Activated T-helper 1 cell treated with anti-CD3 and anti-CD28 coated beads, Interleukin-12 subunit alpha, Interleukin-12 subunit beta, Interleukin-2, Interleukin-4 antibody, amounts not matched to agents 30 ng/mL and 10 ng/mL and 1 ng/mL, durations not matched to agents 14 hours and 24 hours and 36 hours (primary cell): ENCODE data around the gene EFCAB6. TPM values are rescaled to one million over a fixed set of nuclear protein-coding genes. Genes with fewer than 3 reads are reported as not detected.

Source experiments
- DNase-seq: peaks from one replicate; pipeline ENCODE4 v3.0.0; 2021; ENCODE audit warnings: low spot score
- H3K27ac Mint-ChIP-seq: one replicate; pipeline ENCODE4 v1.8.0; 2021; ENCODE audit warnings: mild to moderate bottlenecking, mixed read lengths
- H3K27me3 Mint-ChIP-seq: one replicate; pipeline ENCODE4 v1.8.0; 2022; ENCODE audit warnings: mild to moderate bottlenecking, moderate library complexity, mixed read lengths; ENCODE audit not compliant: insufficient read depth
- H3K36me3 Mint-ChIP-seq: one replicate; pipeline ENCODE4 v1.8.0; 2021; ENCODE audit warnings: low read depth, mixed read lengths
- H3K4me1 Mint-ChIP-seq: one replicate; pipeline ENCODE4 v1.8.0; 2021; ENCODE audit warnings: low read depth, mixed read lengths
- H3K4me3 Mint-ChIP-seq: one replicate; pipeline ENCODE4 v1.8.0; 2021; ENCODE audit warnings: mild to moderate bottlenecking, moderate library complexity, mixed read lengths
- H3K9me3 Mint-ChIP-seq: one replicate; pipeline ENCODE4 v1.8.0; 2021; ENCODE audit warnings: mixed read lengths
- intact Hi-C: fragments of 100-400 bp; cut with micrococcal nuclease; formaldehyde crosslinking; loops from one replicate; pipeline ENCODE4 v1.15.1; 2024
- total RNA-seq: library from RNA; stranded (reverse); gene quantifications from 2 replicates; pipeline ENCODE4 v1.2.3, GENCODE V29; 2022

Gene EFCAB6
- total RNA-seq, 1 donor from 2014 or later = not detected

DNA sequence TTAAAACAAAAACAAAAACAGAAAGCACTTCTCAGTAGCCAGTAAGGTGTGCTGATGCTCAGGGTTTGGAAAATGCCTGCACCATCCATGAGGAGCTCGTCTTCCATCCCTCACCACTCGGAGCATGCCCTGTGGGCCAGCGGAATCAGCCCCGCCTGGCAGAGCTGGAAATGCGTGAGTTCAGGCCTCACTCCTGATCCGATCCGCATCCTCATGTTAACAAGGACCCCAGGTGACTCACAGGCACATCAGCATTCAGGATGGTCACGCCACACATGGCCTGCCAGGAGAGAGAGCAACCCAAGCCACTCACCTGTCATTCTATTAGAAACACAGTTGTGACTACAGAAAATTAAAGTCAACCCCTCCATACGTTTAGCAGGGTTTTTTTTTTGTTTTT, 211.8 kb downstream of the EFCAB6 start:
- no peak for DNase-seq
- Mint-ChIP-seq H3K36me3 (no peaks in the 10 kb centered on the region), H3K4me1 (no peaks in the 10 kb centered on the region), H3K27ac (no peak overlapping the region), H3K4me3 (no peak overlapping the region), H3K9me3 (no peaks in the 10 kb centered on the region), H3K27me3 (peaks cover 5% of the 10 kb centered on the region)
- intact Hi-C loops = no loop called here

DNA sequence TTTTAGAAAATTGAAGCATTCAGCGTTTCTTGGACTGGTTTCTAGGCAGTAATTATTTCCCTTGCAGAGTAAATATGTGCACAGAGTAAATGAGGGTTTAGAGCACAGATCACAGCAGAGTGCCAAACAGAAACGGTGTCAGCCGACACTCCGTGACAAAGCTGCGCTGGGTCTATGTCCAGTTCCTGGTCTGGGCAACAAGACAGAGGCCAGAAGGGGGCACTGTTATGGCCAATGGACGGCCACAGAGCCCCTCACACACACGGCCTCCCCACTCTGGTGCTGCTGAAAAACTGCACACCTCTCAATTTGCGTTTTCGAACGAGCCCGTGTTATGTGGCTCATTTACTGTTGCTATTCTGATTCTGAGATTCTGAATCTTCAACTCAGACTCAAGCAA, 219.6 kb downstream of the EFCAB6 start:
- no peaks in the 10 kb centered on the region for H3K36me3 Mint-ChIP-seq
- intact Hi-C loops = no loop called here
- no peaks in the 10 kb centered on the region for H3K9me3 Mint-ChIP-seq
- H3K27ac Mint-ChIP-seq = no peak overlapping the region
- no peaks in the 10 kb centered on the region for H3K4me1 Mint-ChIP-seq
- H3K27me3 Mint-ChIP-seq = peaks cover 14% of the 10 kb centered on the region
- no peak overlapping the region for H3K4me3 Mint-ChIP-seq
- DNase-seq = no peak

DNA sequence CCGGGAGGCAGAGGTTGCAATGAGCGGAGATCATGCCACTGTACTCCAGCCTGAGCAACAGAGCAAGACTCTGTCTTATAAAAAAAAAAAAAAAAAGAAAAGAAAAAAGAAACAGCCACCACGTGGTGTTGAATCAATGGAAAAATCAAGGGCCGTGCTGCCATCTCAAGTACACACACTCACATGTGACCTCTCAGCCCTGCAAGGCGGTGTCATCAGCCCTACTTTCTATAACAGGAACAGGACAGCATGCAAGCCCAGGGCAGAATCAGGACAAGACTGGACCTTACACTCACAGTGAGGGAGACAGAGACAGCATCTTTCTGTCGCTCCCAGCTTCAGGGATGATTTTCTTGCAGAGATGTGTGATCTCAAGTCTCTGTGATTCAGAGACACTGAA, 220.7 kb downstream of the EFCAB6 start:
- H3K9me3 Mint-ChIP-seq = no peaks in the 10 kb centered on the region
- DNase-seq = no peak
- H3K27ac Mint-ChIP-seq = no peak overlapping the region
- intact Hi-C loops = no loop called here
- peaks cover 14% of the 10 kb centered on the region for H3K27me3 Mint-ChIP-seq
- H3K36me3 Mint-ChIP-seq = no peaks in the 10 kb centered on the region
- no peaks in the 10 kb centered on the region for H3K4me1 Mint-ChIP-seq
- no peak overlapping the region for H3K4me3 Mint-ChIP-seq

DNA sequence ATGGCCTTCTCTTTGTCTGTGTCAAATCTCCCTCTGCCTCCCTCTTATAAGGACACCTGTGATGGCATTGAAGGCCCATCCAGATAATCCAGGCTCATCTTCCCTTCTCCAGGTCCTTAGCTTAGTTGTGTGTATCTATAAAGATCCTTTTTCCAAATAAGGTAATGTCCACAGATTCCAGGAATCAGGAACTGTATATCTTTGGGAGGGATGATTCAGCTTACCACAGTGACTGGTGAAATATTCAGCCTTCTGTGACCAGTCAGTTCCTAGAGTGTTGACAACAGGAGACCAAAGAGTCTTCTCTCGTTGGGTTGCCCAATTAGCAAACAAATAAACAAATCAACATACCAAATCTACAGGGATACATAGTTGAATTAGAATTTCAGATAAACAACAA, 224.5 kb downstream of the EFCAB6 start:
- H3K4me1 Mint-ChIP-seq = no peaks in the 10 kb centered on the region
- no peak for DNase-seq
- peaks cover 3% of the 10 kb centered on the region for H3K9me3 Mint-ChIP-seq
- H3K4me3 Mint-ChIP-seq = no peak overlapping the region
- H3K27ac Mint-ChIP-seq = no peak overlapping the region
- no peaks in the 10 kb centered on the region for H3K36me3 Mint-ChIP-seq
- peaks cover 3% of the 10 kb centered on the region for H3K27me3 Mint-ChIP-seq
- intact Hi-C loops = no loop called here

DNA sequence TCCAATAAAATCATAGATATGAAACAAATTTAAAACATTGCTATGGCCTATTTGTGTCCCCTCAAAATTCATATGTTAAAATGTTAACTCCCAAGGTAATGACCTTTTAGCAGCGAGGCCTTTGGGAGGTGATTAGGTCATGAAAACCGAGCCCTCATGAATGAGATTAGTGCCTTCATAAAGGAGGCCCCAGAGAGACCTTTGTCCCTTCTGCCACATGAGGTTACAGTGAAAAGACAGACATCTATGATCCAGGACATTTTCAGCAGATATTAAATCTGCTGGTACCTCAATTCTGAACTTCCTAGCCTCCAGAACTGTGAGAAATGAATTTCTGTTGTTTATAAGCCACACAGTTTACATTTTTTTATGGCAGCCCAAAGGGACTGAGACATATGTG, 228.6 kb downstream of the EFCAB6 start:
- Mint-ChIP-seq H3K4me1 (no peaks in the 10 kb centered on the region), H3K36me3 (no peaks in the 10 kb centered on the region), H3K4me3 (no peak overlapping the region), H3K27ac (no peak overlapping the region), H3K9me3 (peaks cover 7% of the 10 kb centered on the region), H3K27me3 (peaks cover 3% of the 10 kb centered on the region)
- intact Hi-C loops = no loop called here
- DNase-seq = no peak

DNA sequence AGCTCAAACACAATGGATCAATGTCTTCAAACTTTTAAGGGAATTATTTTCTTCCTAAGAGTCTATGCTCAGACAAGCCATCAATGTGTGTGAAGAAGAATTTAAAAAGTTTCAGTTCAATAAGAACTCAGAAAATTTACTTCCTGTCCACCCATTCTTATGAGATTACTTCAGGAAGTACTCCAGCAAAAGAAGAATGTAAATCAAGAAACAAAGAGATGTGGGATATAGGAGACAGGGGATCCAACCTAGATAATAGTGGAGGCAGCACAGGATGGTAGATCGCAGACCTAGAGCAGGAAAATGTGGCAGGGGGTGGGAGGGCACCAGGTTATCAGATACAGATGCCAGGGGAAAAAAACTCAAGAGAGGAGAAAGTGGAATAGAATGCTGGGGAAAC, 229.7 kb downstream of the EFCAB6 start:
- no peak overlapping the region for H3K4me3 Mint-ChIP-seq
- intact Hi-C loops = no loop called here
- no peaks in the 10 kb centered on the region for H3K4me1 Mint-ChIP-seq
- no peak for DNase-seq
- H3K27me3 Mint-ChIP-seq = peaks cover 3% of the 10 kb centered on the region
- no peaks in the 10 kb centered on the region for H3K36me3 Mint-ChIP-seq
- no peak overlapping the region for H3K27ac Mint-ChIP-seq
- H3K9me3 Mint-ChIP-seq = peaks cover 7% of the 10 kb centered on the region

DNA sequence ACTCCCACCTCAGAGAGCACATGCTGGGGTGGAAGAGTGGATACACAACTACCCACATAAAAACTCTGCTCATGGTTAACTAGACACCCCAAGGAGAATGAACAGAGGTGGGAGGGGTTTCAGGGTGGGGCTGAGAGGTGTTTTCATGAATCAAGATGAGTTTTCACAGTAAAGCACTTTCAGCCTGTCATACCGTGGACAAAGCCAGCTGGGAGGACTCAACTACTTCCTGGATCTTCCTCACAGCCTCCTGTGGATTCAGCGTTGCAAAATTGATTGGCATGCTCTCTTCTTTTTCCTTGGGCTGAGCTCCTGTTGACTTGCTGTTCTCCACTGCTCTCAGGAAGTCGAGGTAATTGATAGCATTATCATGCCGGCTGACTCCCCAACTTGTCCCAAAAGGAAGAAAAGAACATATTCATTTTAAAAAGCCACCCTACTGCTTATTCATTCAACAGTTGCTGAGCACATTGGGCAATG, 231.8 kb downstream of the EFCAB6 start:
- intact Hi-C loops = no loop called here
- Mint-ChIP-seq H3K36me3 (no peaks in the 10 kb centered on the region), H3K27me3 (peaks cover 3% of the 10 kb centered on the region)

DNA sequence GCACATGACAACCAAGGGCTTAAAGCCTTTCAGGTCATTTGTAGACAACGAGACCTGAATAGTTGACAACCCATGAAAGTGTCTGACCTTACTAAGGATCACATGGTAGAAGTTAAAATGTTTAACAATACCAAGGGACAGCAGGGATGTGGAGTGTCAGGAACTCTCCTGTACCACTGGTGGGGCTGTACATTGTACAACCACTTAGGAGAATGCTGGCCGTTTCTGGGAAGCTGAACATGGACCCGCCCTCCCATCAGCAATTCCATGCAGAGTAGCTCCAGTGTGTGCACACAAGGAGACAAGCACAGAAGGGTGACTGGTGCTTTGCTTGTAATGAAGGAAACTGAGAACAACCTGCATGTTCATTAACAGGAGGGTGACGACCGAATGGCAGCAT, 237.4 kb downstream of the EFCAB6 start:
- intact Hi-C loops = no loop called here
- no peaks in the 10 kb centered on the region for H3K9me3 Mint-ChIP-seq
- H3K36me3 Mint-ChIP-seq = no peaks in the 10 kb centered on the region
- no peaks in the 10 kb centered on the region for H3K27me3 Mint-ChIP-seq
- H3K27ac Mint-ChIP-seq = no peak overlapping the region
- DNase-seq = no peak
- H3K4me3 Mint-ChIP-seq = no peak overlapping the region
- H3K4me1 Mint-ChIP-seq = no peaks in the 10 kb centered on the region

More for the DNA sequence above, 231.8 kb downstream of the EFCAB6 start:
- Mint-ChIP-seq H3K4me1 (no peaks in the 10 kb centered on the region), H3K9me3 (peaks cover 7% of the 10 kb centered on the region), H3K4me3 (no peak overlapping the region), H3K27ac (no peak overlapping the region)
- DNase-seq = no peak

DNA sequence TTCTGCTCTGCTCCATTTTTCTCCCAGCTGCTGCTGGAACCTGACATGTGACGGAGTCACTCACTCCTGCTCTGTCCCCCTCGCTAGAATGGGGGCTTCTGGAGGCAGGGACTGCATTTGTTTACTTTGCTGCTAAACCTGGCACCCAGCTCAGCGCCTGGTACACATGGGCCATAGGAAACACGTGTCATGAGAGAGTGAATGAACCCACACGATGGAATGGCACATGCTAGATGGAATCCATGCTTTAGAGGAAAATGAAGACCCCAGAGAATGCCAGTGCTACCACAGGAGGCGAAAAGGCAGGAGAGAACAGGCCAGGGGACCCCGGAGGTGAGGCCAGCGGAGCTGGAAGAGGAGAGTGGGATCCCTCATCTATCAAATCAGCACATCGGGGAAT, 239.4 kb downstream of the EFCAB6 start:
- Mint-ChIP-seq H3K4me1 (no peaks in the 10 kb centered on the region), H3K4me3 (no peak overlapping the region), H3K36me3 (no peaks in the 10 kb centered on the region), H3K9me3 (no peaks in the 10 kb centered on the region), H3K27me3 (no peaks in the 10 kb centered on the region), H3K27ac (no peak overlapping the region)
- intact Hi-C loops = no loop called here
- DNase-seq = no peak

DNA sequence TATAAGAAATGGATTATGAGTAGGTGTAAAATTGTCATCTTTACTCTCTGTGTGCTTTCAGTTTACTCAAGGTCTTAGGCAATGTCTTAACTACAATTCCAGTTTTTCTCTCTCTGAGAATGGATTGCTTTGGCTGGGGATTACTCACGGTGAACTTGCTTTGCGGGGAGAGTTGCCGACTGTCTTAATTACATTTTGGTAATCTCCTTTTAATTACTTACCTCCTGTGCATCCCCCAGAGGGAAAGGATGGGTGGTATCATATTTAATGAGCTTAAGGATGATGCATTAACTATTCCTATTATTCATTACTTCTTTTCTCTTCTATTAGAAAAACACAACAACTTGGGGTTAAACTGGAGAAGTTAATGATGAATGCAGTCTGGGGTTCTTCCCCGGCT, 240.9 kb downstream of the EFCAB6 start:
- Mint-ChIP-seq H3K27ac (no peak overlapping the region), H3K4me1 (no peaks in the 10 kb centered on the region)
- DNase-seq = no peak

DNA sequence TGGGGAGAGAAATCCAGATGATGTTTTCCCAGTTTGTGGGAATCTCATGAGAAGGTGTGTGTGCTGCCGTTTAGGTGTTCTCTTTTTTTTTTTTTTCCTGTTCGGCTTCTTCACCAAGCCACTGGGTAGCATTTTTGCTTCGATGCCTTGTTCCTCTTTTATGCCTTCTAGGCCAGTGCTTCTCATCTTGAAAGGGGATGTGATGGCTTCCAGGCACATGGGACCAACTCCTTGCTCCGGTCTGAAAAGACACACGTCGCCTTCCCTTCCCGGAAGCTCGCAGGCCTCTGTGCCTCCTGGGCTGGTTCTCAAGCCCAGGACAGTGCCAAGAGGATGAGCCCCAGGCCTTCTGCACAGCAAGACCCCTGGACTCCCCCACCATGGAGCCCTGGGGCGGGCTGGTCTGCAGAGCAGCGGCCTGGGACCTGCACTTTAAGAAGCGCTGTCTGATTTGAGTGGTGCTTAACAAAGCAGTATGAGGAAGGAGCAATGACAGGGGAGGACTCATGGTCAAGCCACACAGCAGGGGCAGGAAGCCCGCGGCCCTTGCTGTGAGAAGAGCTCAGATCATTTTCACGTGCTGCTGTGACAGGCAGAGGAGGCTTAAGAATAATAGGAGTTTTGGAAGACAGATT, 241.5 kb downstream of the EFCAB6 start:
- Mint-ChIP-seq H3K36me3 (no peaks in the 10 kb centered on the region), H3K9me3 (no peaks in the 10 kb centered on the region), H3K27ac (no peak overlapping the region), H3K27me3 (no peaks in the 10 kb centered on the region), H3K4me3 (no peak overlapping the region), H3K4me1 (no peaks in the 10 kb centered on the region)
- intact Hi-C loops = no loop called here
- no peak for DNase-seq

More for the DNA sequence above, 240.9 kb downstream of the EFCAB6 start:
- intact Hi-C loops = no loop called here
- no peak overlapping the region for H3K4me3 Mint-ChIP-seq
- H3K27me3 Mint-ChIP-seq = no peaks in the 10 kb centered on the region
- no peaks in the 10 kb centered on the region for H3K9me3 Mint-ChIP-seq
- H3K36me3 Mint-ChIP-seq = no peaks in the 10 kb centered on the region

DNA sequence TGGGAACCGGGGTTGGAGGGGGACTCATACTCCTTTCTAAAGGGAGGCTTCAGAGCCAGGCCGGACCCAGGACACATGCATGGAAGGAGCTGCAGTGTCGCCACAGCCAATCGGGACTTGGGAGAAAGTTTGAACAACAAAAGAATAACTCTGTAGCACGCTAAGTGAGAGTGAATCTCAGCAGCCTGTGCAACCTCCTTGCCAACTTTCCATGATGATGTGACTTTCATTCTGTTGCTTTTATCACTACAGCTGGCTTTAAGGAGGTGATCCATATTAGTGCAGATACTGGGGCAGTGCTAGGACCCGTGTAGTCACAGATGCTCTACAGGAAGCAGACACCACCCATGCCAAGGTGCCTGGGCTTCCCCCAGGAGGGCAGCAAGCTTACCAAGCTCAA, 243.0 kb downstream of the EFCAB6 start:
- intact Hi-C loops = no loop called here
- DNase-seq = no peak
- Mint-ChIP-seq H3K36me3 (no peaks in the 10 kb centered on the region), H3K4me1 (no peaks in the 10 kb centered on the region), H3K4me3 (no peak overlapping the region), H3K27ac (no peak overlapping the region), H3K9me3 (no peaks in the 10 kb centered on the region), H3K27me3 (no peaks in the 10 kb centered on the region)

DNA sequence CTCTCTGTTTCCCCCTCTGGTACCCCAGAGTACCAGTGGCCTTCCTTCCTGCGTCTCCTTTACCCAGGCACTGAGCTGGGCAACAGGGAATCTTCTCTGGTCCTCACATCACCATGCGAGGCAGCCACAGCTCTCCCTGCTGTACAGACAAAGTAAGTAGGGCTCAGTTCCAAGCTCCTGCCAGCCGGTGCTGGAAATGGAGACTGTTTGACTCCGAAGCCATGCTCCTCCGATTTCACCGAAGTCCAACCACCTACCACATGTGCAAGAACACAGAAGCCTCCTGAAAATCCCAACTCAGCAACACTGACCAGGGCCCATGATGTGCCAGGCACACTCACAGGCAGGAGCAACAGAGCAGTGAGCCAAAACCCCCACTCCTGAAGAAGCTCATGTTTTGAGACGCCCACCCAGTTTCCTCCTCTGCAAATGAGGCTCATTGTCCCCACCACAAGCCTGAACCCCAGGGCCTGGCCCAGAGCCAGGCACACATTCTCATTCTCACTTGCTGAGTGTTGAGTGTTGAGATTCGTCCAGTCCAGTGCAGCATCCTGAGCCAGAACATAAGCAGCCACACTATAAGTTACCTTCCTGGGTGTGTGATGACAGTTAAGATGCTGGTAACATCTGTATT, 244.3 kb downstream of the EFCAB6 start:
- H3K4me1 Mint-ChIP-seq = no peaks in the 10 kb centered on the region
- H3K27me3 Mint-ChIP-seq = no peaks in the 10 kb centered on the region
- no peak for DNase-seq
- no peaks in the 10 kb centered on the region for H3K9me3 Mint-ChIP-seq
- no peaks in the 10 kb centered on the region for H3K36me3 Mint-ChIP-seq
- no peak overlapping the region for H3K27ac Mint-ChIP-seq
- no peak overlapping the region for H3K4me3 Mint-ChIP-seq
- intact Hi-C loops = no loop called here
